GM12864 (cell line): ENCODE results near the gene ELMO1.

ENCODE experiments used
- DNase-seq: peaks from one replicate; pipeline ENCODE4 v3.0.0-alpha.2; 2011; ENCODE audit warnings: low read depth
- H3K4me3 ChIP-seq: 2 replicates; pipeline ENCODE4 v1.5.1; 2011; ENCODE audit warnings: mild to moderate bottlenecking, low read depth, low read length, control low read depth
- TF ChIP-seq, protein P1 (sequence below): IDR thresholded peaks from 2 replicates; pipeline ENCODE4 v1.5.1; 2011; ENCODE audit warnings: low read depth, mild to moderate bottlenecking, moderate library complexity, low read length, control low read depth, inconsistent platforms; ENCODE audit errors: missing control alignments

ELMO1 gene

DNA sequence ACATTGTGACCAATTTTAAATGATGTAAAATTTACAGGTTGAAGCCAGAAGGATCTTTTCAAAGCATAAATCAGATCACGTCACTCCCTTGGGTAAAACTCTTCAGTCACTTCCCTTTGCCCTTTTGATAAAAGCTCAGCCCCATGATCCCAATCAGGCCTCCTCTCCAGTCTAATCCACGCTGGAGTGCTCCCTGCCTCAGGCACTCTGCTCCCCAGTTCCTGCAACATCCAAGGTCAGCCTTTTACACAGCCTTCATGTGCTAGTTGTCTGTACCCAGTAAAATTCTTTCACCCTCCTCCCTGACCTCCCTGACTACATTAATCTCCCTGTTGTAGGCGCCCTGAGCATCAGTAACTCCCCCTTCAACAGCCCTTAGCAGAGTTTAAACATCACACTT, 14.1 kb downstream of the ELMO1 start:
- no peak for DNase-seq
- TF ChIP-seq, protein P1, sequence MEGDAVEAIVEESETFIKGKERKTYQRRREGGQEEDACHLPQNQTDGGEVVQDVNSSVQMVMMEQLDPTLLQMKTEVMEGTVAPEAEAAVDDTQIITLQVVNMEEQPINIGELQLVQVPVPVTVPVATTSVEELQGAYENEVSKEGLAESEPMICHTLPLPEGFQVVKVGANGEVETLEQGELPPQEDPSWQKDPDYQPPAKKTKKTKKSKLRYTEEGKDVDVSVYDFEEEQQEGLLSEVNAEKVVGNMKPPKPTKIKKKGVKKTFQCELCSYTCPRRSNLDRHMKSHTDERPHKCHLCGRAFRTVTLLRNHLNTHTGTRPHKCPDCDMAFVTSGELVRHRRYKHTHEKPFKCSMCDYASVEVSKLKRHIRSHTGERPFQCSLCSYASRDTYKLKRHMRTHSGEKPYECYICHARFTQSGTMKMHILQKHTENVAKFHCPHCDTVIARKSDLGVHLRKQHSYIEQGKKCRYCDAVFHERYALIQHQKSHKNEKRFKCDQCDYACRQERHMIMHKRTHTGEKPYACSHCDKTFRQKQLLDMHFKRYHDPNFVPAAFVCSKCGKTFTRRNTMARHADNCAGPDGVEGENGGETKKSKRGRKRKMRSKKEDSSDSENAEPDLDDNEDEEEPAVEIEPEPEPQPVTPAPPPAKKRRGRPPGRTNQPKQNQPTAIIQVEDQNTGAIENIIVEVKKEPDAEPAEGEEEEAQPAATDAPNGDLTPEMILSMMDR, result no peak
- H3K4me3 ChIP-seq, result no peak overlapping the region

DNA sequence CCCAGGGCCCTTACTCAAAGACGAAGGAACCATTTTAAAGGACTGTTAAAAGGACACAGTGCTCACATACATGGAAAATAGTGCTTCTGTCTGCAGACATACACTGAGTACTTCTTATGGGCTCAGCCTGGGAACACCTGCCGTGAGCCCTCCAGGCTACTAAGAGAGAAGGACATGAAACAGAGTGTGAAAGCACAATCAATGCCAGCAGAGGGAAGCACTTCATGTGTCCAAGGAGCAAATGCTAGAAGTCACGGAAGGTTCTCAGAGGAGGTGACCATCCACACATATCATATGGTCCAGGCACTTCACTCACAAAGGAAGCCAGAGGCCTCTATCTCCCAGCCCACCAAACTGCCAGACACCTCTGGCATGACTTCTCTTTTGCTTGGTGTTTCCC, 15.5 kb downstream of the ELMO1 start:
- TF ChIP-seq, protein P1, result no peak
- no peak for DNase-seq
- no peak overlapping the region for H3K4me3 ChIP-seq

DNA sequence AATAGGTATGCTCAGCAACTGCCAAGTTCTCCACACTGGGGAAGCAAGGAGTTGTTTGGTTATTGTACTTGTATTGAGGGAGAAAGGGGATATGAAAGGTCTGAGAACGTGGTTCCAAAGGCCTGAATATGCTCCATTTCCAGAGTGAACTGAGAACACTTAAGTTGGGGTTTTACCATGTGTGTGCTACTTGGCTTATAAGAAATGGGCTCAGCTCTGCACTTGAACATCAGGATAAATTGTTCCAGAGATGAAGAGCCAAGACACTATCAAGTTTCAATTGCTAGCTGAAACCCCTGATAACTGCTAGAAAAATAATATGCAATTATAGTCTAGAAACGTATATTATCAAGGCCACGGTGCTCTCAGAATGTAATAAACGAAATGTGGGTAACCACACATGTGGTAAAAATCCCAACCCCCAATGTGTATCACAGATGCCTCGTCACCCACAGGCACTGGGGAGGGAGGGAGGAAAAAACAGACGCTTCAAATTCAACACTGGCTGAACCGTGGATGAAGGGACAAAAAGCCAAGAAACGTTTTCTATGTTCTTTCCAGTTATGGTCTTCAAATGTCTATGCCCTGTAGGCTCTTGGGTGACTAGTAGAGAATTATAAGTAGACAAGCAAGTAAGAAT, 16.3 kb downstream of the ELMO1 start:
- TF ChIP-seq, protein P1, result no peak
- no peak overlapping the region for H3K4me3 ChIP-seq
- DNase-seq, result no peak

DNA sequence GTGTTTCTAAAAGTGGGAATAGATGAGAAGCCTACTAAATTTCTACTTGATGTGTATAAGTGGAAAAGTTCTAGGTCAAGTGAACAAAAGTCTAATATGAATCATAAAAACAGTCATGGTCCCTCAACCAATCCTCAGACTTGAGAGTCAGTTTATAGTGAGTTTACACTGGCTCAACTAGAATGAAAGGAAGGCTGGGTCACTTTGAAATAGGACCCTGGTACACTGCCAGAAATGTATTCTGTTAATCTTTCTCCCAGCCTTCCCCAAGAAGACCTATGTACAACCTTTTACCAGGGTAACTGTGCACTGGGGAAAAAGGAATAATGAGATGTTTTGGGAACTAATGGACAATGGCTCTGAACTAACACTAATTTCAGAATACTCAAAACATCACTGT, 17.3 kb downstream of the ELMO1 start:
- TF ChIP-seq, protein P1, result no peak
- no peak for DNase-seq
- no peak overlapping the region for H3K4me3 ChIP-seq

DNA sequence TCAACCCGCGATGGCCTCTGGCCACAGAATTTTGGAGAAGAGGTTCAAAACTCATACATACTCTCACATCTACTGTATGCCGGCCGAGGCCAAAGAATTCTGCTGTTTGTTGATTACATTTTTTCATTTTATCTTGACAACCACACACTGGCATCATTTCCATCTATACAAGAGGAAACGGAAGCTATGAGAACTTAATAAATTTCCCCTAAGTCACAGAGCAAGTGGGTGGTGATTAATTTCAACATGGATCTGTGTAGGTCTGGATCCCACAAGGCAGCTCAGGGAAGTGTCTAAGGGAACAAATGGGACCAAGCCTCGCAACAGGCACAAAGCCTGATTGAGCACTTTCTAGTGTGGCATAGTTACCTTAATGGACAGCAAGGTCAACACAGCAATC, 18.0 kb downstream of the ELMO1 start:
- TF ChIP-seq, protein P1, result no peak
- H3K4me3 ChIP-seq, result no peak overlapping the region
- no peak for DNase-seq

DNA sequence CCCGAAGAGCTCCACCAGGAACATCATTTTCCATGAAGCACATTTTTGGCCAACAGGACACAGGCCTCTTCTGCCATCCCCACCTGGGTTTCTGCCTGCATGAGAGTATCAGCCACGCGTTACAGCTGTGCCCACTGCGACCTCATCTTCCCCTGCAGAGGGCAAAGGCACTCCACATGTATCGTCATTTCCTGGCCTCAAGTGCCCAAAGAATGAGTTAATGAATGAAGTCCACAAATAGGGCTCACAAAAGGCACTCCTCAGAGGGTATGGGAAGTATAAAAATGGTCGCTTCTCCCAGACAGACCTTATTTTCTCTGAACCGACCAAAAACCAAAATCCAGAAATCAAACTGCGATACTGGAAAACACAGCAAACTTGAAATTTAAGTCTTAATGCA, 18.5 kb downstream of the ELMO1 start:
- H3K4me3 ChIP-seq, result no peak overlapping the region
- no peak for DNase-seq
- TF ChIP-seq, protein P1, result no peak

DNA sequence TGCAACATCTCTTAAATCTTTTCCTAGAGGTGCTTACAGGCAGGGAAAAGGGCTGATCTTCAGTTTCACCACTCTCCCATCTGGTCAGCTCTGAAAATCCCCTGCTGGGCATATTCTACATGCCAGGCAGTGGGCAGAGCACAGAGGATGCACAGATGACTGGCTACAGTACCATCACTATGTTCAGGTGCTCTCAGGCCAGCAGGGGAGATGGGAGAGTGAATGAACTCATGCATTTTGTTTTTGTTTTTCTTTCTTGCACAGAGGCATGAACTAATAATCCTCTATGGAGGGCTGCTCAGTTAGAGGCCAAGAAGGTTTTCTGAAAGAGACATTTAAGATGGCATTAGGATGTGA, 19.3 kb downstream of the ELMO1 start:
- DNase-seq, result no peak
- TF ChIP-seq, protein P1, result no peak
- no peak overlapping the region for H3K4me3 ChIP-seq
